C4-2B (cell line): ENCODE data around the gene AGFG2.
"Not testable (repeated sequence)": the region's sequence is repeated elsewhere in the genome, so short reads cannot be mapped to it uniquely, and the experiment has no call there.

Source experiments
- H3K27ac ChIP-seq: fragments of 450-650 bp; 2 replicates; pipeline ENCODE4 v1.5.1; 2017
- ZFX ChIP-seq: fragments of 450-650 bp; IDR thresholded peaks from 2 replicates; pipeline ENCODE4 v1.6.1; 2017
- TF ChIP-seq, protein P1 (sequence below): fragments of 450-650 bp; conservative IDR thresholded peaks from 2 replicates; pipeline ENCODE4 v1.5.1; 2017; ENCODE audit warnings: mild to moderate bottlenecking

The AGFG2 gene

DNA sequence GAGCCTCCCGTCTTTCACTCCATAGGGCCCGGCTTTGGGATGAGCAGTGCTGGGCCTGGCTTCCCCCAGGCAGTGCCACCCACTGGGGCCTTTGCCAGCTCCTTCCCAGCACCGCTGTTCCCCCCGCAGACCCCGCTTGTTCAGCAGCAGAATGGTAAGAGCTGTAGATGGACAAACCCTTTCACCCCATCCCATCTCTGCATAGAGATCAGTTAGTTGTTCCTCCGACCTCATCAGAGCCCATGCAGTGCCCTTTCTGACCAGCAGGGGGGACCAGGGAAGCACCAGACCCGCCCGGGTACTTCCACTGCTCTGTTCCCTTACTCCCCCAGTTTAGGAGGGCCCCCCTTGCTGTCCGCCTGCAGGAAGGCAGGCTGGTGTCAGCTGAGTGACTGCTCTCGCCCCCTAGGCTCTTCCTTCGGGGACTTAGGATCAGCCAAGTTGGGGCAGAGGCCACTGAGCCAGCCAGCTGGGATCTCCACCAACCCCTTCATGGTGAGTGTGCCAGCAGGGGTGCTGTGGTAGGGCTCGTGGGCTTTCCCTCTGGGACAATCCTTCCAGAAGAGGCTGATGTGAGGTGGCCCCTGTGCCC is 24.9 kb downstream of the AGFG2 start:
- no peak overlapping the region for H3K27ac ChIP-seq
- TF ChIP-seq, protein P1, sequence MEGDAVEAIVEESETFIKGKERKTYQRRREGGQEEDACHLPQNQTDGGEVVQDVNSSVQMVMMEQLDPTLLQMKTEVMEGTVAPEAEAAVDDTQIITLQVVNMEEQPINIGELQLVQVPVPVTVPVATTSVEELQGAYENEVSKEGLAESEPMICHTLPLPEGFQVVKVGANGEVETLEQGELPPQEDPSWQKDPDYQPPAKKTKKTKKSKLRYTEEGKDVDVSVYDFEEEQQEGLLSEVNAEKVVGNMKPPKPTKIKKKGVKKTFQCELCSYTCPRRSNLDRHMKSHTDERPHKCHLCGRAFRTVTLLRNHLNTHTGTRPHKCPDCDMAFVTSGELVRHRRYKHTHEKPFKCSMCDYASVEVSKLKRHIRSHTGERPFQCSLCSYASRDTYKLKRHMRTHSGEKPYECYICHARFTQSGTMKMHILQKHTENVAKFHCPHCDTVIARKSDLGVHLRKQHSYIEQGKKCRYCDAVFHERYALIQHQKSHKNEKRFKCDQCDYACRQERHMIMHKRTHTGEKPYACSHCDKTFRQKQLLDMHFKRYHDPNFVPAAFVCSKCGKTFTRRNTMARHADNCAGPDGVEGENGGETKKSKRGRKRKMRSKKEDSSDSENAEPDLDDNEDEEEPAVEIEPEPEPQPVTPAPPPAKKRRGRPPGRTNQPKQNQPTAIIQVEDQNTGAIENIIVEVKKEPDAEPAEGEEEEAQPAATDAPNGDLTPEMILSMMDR = peak; percentile 97
- no peak for TF ChIP-seq ZFX

- not testable (repeated sequence) for H3K27ac ChIP-seq
Observed at GRCh38 chr7:100564405-100564804, 25.4 kb downstream of the AGFG2 start.

GRCh38 chr7:100565133-100565571 is 26.1 kb downstream of the AGFG2 start:
- H3K27ac ChIP-seq = no peak overlapping the region
- TF ChIP-seq, protein P1 = no peak
- TF ChIP-seq ZFX = no peak

DNA sequence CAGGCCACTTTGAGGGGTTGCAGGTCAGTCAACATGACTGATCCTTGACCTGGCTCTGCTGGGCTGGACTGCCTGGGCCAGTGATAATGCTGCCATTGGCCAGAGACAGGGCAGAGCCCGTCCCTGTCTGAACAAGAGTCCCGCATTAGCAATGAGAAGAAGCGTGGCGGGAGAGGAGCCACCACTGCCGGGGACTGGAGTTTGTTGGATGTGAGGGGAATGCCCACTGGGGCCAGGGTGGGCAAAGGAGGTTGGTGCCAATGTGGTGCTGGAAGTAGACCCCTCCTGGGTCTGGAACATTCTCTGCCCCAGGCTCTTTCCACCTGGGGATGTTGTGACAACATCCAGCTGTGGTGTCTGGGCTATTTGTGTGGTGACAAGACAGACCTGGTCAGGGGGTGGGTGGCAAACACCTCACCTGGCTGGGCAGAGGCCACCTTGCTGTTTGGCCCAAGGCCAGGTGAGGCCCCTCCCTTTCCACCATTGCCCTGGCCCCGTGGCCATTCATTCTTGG is 27.1 kb downstream of the AGFG2 start:
- H3K27ac ChIP-seq = no peak overlapping the region
- TF ChIP-seq, protein P1 = no peak
- TF ChIP-seq ZFX = no peak

- no peak for TF ChIP-seq ZFX
- TF ChIP-seq, protein P1 = no peak
- no peak overlapping the region for H3K27ac ChIP-seq
Observed at GRCh38 chr7:100567031-100567730, 28.2 kb downstream of the AGFG2 start.

DNA sequence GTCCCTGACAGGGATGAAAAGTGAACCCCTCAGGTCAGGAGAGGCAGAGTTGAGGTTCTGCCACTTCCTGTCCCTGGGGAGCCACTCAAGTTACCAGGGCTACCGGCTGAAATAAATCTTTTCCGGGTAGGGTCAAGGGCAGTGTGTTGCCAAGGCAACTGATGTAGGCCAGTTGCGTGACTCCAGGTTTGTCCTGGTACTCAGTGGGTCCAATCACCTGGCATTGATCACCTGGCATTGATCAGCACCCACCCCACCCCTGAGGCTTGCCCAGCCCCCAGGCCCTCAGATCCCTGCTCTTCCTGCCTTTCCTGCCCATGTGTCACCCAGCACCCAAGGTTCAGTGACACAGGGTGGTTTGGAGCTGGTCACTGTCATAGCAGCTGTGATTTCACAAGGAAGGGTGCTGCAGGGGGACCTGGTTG is 28.8 kb downstream of the AGFG2 start:
- no peak overlapping the region for H3K27ac ChIP-seq
- TF ChIP-seq ZFX = no peak
- TF ChIP-seq, protein P1 = no peak

GRCh38 chr7:100568176-100568895 is 29.3 kb downstream of the AGFG2 start:
- no peak for TF ChIP-seq ZFX
- no peak overlapping the region for H3K27ac ChIP-seq
